SK-N-SH (cell line): ENCODE data around the gene TOLLIP.

ENCODE experiments used
- CTCF ChIP-seq: fragments of 200-600 bp; sonication (generic); IDR thresholded peaks from 2 replicates; pipeline ENCODE4 v1.6.1; 2017; ENCODE audit warnings: antibody characterized with exemption, mild to moderate bottlenecking, moderate library complexity
- EZH2phosphoT487 ChIP-seq: fragments of 200-600 bp; sonication (generic); IDR thresholded peaks from 2 replicates; pipeline ENCODE4 v1.6.1; 2017; ENCODE audit warnings: low read depth, mixed run types, mild to moderate bottlenecking, antibody characterized with exemption, moderate library complexity, borderline replicate concordance
- PBX3 ChIP-seq: IDR thresholded peaks from 2 replicates; pipeline ENCODE4; 2012
- RAD21 ChIP-seq: IDR thresholded peaks from 2 replicates; pipeline ENCODE4 v1.6.1; 2012; ENCODE audit warnings: mild to moderate bottlenecking, low read length

- TF ChIP-seq PBX3 = no peak
- no peak for TF ChIP-seq CTCF
- no peak for TF ChIP-seq EZH2phosphoT487
- no peak for TF ChIP-seq RAD21
Observed at GRCh38 chr11:1269957-1270356, 39.5 kb downstream of the TOLLIP start.
